GM12873 (cell line): ENCODE results near the gene SERPINB10.

Source experiments
- TF ChIP-seq, protein P1 (sequence below): IDR thresholded peaks from 2 replicates; pipeline ENCODE4 v1.5.1; 2012; ENCODE audit warnings: low read depth, mild to moderate bottlenecking, moderate library complexity, low read length, control low read depth; ENCODE audit not compliant: insufficient read depth; ENCODE audit errors: missing control alignments

Gene SERPINB10

DNA sequence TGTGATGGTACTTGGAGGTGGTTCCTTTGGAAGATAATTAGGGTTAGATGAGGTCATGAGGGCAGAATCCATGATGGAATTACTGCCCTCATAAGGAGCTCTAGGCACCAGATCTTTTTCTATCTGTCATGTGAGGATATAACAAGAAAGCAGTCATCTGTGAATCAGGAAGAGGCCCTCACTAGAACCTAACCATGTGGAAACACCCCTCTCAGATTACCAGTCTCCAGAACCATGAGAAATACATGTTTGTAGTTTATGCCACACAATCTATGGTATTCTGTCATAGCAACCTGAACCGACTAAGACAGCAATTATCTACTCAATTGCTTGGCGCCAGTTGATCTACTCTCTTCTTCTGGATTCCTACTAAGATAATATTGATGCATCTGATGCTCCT lies 2.4 kb upstream of the SERPINB10 start:
- TF ChIP-seq, protein P1, sequence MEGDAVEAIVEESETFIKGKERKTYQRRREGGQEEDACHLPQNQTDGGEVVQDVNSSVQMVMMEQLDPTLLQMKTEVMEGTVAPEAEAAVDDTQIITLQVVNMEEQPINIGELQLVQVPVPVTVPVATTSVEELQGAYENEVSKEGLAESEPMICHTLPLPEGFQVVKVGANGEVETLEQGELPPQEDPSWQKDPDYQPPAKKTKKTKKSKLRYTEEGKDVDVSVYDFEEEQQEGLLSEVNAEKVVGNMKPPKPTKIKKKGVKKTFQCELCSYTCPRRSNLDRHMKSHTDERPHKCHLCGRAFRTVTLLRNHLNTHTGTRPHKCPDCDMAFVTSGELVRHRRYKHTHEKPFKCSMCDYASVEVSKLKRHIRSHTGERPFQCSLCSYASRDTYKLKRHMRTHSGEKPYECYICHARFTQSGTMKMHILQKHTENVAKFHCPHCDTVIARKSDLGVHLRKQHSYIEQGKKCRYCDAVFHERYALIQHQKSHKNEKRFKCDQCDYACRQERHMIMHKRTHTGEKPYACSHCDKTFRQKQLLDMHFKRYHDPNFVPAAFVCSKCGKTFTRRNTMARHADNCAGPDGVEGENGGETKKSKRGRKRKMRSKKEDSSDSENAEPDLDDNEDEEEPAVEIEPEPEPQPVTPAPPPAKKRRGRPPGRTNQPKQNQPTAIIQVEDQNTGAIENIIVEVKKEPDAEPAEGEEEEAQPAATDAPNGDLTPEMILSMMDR = no peak

DNA sequence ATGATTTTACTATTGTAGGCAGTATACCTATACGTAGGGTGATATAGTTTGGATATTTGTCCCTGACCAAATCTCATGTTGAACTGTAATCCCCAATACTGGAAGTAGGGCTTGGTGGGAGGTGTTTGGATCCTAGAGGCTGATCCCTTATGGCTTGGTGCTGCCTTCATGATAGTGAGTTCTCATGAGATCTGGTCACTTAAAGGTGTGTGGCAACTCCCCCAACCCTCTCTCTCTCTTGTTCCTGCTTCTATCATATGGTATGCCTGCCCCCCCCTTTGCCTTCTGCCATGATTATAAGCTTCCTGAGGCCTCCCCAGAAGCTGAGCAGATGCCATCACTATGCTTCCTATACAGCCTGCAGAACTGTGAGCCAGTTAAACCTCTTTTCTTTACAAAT lies 1.7 kb upstream of the SERPINB10 start:
- TF ChIP-seq, protein P1 = no peak

DNA sequence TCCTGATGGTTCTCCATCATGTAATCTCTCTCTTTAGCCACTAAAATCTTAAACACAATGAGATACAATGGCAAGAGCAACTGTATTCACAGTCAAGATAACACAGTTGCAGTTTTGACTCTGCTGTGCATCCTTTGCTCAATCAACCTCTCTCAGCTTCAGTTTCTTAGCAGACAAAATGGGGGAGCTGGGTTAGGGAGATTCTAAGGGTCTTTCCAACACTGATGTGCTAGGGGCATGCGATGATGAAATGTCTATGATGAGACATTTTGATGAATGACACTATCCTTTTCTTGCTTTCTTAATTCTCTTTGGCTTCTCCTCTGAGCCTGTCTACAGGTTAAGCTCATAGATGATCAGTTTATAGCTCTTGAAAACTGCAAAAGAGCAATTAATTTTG lies 1.1 kb downstream of the SERPINB10 start:
- TF ChIP-seq, protein P1 = no peak

DNA sequence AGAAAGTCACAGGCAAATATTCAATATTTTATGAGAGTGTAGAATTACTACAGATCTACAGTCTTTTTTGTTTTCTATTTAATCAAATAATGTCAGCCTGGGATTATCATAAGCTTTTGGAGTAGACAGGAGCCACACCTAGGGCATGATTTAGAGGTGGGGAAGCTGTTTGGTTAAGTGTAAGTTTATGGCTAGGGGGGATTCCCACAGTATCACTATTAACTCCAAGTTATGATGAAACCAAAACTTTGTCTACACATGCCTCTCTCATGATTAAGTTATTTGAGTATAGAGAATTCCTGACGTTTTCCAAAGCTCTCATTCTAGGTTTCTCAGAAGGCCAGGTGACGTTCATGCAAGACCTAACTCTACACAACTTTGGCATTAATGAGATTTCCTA lies 2.1 kb downstream of the SERPINB10 start:
- TF ChIP-seq, protein P1 = no peak

DNA sequence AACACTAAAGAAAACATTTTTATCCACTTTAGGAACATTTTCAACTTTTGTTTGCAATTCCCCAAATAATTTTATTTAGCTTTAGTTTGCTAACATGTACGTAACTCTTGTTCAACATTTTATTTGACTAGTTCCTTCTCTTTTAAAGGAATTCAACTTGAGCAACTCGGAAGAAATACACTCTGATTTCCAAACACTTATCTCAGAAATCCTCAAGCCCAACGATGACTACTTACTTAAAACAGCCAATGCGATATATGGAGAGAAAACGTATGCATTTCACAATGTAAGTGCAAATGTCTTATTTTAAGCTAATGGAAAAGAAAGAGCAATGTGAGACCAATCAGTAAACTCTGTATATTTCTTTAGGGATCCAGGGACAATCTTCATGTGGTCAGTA lies 10.1 kb downstream of the SERPINB10 start:
- TF ChIP-seq, protein P1 = no peak

DNA sequence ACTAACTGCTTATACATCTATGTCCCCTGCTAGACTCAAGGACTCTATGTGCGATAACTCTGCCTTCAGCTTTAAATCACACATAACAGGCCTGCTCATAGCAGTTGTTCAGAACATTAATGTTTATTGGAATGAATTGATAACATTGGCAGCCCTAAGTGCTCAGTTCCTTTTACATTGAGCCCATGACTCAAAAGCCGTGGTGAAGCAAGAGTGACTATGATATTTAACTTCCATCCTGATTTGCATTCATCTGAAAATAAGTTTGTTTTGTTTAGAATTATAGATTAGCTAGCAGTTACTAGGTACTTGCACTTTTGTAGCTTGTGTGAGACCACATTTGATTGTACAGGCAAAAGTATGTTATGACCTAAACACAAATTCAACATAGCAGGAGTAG lies 14.3 kb downstream of the SERPINB10 start:
- TF ChIP-seq, protein P1 = no peak

DNA sequence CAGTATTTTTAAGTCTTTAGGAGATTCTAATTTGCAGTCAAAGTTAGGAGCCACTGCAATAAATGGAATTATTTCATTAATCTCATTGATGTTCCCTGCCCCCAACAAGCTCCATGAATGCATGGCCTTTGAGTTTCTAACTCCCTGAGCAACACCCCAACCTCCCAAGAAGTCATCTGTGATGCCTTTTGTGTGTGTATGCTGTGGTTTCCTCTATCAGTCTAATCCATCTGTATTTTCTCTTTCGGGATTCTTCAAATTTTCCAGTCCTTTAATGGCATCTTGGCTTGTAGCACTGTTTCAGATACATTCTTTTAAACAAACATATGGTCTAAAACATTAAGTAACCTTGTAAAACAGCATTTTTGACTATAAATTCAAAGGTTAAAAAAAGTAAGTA lies 16.8 kb downstream of the SERPINB10 start:
- TF ChIP-seq, protein P1 = no peak
